ENCODE data around the gene TMEM117.
"Not testable (repeated sequence)": the region's sequence is repeated elsewhere in the genome, so short reads cannot be mapped to it uniquely, and the experiment has no call there.

TMEM117 gene

DNA sequence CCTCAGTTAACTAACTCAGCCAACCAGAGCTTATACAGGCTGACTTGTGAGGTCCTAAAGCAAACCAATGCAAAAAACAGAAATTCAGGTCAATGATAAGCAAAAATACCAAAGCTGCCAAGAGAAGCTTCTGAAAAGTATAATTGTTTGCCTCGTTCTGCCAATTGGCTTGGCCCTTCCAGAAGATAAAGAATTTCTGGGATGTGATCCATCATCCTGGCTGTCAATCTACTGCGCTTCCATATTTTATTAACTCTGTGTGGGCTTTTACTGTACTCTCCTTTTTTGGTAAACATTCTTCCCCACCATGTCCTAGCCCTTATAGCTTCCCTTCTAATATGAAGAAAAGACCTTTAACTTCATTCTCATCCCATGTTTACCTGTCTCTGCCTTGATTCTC, 387.9 kb downstream of the TMEM117 start:
- no peak for DNase-seq (ENCODE audit: low spot score)

DNA sequence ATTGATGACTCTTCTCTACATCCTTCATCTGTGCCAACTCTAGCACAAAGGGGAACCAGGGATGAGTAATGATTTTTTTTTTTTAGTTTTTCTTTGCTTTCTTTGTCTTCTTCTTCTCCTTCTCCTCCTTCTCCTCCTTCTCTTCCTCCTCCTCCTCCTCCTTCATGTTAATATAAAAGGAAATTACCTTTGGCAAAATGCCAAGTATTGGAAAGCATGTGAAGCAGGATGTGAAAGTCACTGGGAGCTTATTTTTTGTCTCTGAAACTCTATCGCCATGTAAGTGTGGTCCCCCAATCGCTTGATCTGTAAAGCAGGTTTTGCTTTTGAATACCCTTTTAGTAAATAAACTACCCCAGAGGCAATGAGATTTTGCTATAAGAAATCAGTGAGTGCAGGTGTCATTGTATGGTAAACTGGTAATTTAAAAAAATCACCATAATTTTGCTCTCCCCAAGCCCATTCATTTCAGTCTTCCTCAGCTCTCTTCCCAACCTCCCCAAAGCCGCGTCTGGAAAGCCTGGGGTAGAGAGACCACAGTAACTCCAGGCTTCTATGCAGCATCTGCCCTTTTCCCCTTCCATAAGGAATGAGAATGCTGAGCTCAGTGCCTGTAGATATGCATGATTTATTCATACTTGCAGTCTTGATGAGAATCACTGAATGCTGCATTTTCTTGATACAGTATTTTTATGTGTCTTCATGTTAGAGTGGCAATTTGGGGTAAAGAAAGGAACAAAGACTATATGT, 388.7 kb downstream of the TMEM117 start:
- DNase-seq (ENCODE audit: low spot score): no peak

- no peak for DNase-seq (ENCODE audit: low spot score)
Measured at GRCh38 chr12:44225149-44225510, 389.2 kb downstream of the TMEM117 start.

GRCh38 chr12:44227616-44228015, 391.7 kb downstream of the TMEM117 start:
- DNase-seq (ENCODE audit: low spot score): no peak

- DNase-seq (ENCODE audit: low spot score): no peak
Measured at GRCh38 chr12:44229846-44230245, 394.0 kb downstream of the TMEM117 start.

- DNase-seq (ENCODE audit: low spot score): no peak
Measured at GRCh38 chr12:44235674-44236073, 399.8 kb downstream of the TMEM117 start.

GRCh38 chr12:44240186-44240585, 404.3 kb downstream of the TMEM117 start:
- DNase-seq (ENCODE audit: low spot score): no peak

DNA sequence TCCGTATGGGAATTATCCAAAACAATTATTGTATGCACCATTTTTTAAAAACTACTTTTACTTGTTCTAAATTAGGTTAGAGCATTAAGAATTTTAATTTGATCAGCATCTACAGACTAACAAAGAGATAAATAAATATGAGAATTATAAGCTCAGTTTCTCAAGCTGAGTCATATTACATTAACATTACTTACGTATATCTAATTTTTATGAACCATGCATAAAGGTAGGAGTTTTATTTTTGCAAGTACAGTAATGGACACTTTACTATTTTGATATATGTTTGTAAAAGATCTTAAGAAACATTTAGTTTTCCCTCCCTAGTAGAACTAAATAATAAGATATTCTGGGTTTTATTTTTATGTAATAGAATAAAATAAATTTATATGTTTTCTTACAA, 410.1 kb downstream of the TMEM117 start:
- no peak for DNase-seq (ENCODE audit: low spot score)

DNA sequence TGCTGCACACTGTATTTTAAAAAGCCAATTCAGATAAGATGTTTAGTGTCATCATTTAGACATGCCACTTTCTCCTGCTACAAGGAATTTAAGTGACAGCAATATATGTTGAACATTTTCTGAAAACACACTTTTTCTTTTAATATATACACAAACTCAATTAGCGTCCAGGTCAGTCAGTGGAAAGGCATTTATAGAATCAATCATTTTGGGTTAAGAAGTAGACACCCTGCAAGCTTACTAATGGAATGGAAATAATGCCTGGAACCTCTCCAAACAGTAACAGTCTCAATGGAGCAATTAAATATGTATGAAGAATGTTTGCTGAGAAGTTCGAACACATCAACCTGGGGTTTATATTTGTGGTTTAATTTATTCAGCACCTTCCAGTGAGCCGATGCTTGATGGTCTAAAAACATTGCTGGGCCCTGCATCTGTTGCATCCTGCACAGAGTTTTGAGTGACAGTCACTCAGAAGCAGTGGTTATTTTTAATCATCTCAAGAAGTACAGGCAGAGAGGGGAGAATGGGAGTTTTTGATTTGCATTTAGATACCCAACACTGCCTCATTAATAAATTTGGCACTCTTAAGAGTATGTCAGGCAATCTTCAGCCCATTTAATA, 410.7 kb downstream of the TMEM117 start:
- no peak for DNase-seq (ENCODE audit: low spot score)

GRCh38 chr12:44247588-44247987, 411.7 kb downstream of the TMEM117 start:
- DNase-seq (ENCODE audit: low spot score): peak; percentile 6

DNA sequence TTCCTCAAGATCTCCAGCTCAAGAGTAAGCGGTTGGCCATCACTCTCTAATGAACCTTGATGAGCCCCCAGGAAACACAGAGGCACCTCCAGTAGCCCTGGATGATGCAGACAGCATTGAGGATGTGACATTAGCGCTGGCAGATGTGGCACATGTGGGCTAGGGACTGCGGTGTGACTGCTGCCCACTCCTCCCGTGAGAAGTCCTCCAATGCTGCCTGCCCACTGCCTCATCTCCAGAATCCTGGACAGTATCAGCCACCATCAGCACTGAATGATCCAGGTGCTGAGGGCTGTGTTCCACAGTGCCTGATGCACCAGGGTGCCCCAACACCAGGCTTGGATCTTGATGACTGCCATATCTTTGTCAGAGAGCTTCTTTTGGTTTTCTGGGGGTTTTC, 412.6 kb downstream of the TMEM117 start:
- no peak for DNase-seq (ENCODE audit: low spot score)

DNA sequence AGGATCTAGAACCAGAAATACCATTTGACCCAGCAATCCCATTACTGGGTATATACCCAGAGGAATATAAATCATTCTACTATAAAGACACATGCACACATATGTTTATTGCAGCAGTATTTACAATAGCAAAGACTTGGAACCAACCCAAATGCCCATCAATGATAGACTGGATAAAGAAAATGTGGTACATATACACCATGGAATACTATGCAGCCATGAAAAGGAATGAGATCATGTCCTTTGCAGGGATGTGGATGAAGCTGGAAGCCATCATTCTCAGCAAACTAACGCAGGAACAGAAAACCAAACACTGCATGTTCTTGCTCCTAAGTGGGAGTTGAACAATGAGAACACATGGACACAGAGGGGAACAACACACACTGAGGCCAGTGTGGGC, 414.6 kb downstream of the TMEM117 start:
- not testable (repeated sequence) for DNase-seq (ENCODE audit: low spot score)

DNA sequence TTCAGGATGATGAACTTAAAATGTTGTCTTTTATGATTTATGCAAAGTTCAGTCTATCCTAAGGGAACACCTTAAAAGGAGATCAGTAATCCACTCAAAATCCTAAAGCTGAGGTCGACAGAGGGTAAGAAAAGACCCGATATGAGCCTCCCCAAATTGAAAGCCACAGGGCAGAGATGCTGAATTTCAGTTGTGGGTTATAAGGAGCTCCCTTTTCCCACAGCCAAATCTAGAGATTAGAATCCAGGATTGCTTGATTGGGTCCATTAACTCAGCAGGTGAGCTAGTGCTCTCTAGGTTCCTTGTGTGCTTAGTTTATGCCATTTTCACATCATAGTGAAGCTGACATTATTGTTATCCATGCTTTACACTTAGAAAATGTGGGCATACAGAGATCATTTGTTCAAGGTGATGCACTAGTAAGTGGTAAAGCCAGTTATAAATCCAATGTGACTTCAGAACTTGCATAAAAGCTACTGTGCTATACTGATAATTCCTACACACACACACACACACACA, 417.5 kb downstream of the TMEM117 start:
- DNase-seq (ENCODE audit: low spot score): no peak

- DNase-seq (ENCODE audit: low spot score): no peak
Measured at GRCh38 chr12:44258246-44258645, 422.4 kb downstream of the TMEM117 start.

DNA sequence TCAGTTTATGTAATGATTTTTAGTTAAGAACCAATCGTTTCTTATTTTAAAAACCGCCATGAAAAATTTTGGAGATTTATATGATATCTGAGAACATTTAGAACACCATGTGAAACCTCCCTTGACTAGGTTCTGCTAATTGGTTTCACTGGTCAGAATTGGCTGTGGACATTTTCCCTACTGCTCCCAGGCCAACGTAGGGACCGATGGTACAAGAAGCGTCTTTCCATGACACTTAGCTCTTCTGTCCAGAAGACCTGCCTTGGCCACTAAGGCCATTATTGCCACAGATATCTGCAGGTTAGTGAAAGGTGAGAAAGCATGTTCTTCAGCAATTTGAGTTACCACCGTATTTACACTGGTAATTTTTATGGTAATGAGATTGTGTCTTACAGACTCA, 424.0 kb downstream of the TMEM117 start:
- DNase-seq (ENCODE audit: low spot score): no peak

DNA sequence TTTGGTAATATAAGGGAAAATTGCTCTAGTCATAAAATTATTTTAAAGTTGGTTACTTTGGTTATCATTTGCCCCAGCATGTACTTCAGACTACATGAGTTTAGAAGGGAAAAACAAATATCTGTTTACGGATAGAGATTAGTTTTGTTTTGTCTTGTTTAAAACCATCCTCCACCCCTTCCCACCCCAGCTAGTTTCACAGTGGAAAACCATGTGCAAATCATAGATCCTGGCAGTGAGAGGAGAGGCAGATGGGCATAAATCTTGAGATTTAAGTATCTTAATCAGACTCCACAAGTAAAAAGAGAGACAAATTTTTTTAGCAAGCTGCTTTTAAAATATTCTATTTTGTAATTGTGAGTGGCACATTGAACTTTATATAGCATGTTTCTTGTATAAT, 424.7 kb downstream of the TMEM117 start:
- DNase-seq (ENCODE audit: low spot score): no peak

DNA sequence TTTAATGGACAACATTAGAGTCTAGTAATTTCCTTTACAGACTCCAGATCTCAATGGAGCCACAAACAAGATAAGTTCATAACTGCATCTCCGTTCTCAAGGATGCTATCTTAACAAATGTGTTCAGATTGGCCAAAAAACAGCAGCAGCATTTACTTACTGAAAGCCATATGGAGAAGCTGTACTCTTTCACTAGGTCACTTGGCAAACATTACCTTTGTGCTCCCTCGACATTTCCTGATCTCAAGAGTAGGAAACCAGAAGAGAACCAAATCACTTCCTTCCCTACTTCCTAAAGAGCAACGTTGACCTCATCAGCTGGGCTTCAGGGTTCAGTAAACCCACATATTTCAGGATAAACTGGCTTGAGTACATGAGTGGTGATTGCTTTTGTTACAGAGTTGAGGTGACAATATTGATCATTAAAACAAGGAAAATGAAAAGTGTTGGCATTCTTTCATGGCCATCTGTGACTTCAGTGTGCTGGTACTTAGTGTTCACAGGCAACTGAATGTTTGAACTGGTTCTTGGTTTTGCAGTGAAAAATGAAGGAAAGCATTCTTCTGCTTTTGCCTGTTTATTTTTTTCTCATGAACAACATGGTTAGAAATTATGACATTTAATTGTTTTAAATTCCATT, 449.6 kb downstream of the TMEM117 start:
- DNase-seq (ENCODE audit: low spot score): no peak

DNA sequence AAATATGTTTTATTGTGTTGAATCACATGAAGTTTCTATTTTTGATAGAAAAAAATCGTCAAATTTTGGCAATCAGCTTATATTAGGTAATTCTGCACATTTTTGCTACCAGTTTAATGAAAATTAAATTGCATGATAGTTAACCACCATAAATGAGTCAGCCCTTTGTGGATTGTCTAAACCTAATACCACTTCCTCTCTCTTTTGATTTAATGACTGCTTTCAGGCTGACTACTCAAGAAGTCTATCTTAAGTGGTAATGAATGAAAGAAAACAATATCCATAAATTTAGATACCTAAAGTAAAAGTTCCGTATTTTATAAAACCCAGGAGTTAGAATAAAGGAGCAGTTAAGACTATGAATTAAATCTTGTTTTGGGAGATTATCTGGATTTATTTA, 450.5 kb downstream of the TMEM117 start:
- no peak for DNase-seq (ENCODE audit: low spot score)

GRCh38 chr12:44286821-44287505, 451.1 kb downstream of the TMEM117 start:
- DNase-seq (ENCODE audit: low spot score): no peak

DNA sequence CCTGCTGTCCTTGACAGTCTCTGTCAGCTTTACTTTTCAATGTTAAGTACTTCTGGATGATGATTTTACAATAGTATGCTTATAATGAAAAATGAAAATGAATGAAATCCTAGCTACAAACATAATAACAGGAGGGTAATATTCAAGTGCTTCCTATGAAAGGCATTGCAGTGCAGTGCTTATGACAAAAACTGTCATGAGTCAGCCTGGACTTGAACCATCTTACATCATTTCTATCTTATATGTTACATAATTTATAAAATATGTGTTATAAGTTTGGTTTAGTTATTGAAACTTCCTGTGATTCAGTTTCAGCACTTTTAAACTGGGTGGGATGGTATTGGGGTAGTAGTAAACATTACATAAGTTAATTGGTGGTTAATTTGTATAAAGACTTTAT, 451.7 kb downstream of the TMEM117 start:
- no peak for DNase-seq (ENCODE audit: low spot score)

- DNase-seq (ENCODE audit: low spot score): peak; percentile 61
Measured at GRCh38 chr12:44294649-44295048, 458.8 kb downstream of the TMEM117 start.

DNA sequence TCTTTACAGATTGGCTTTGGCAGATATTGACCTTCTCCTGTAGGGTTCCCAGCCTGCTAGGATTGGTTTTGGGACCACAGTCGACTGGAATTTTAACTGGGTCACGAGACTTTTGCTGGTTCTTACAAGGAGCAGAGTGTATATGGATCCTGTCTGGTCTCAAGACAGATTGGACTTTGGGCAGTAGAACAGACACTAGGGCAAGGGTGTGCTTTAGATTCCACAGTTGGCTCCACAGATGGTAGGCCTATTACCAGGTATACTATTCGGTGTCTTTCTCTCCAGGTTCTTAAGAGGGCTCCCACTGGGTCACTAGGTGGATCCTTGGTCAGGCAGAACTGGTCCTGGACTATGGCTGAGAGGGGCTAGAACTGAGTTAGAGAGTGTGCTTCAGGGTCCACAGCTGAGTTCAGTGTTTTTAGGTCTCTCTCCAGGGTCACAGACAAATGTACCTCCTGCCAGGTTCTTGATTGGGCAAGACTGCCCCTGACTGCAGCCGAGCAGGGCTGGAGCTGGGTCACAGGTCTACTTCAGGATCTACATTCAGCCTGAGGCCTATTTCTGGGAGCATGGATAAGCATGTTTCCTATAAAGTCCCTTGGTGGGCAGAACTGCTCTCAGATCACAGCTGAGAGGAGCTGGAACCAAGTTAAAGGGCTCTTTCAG, 460.2 kb downstream of the TMEM117 start:
- DNase-seq (ENCODE audit: low spot score): no peak

Measured in NAMALWA (cell line).